ENCODE measurements around the gene ME2. TPM values are rescaled to one million over a fixed set of nuclear protein-coding genes. Genes with fewer than 3 reads are reported as not detected.

Gene ME2
- total and polyA plus RNA-seq, 9 of the 15 experiments (the other 6 are each of a cell fraction or from before 2014, with no cell fraction given), result 12.3 to 54.4 (median 36.2) TPM

DNA sequence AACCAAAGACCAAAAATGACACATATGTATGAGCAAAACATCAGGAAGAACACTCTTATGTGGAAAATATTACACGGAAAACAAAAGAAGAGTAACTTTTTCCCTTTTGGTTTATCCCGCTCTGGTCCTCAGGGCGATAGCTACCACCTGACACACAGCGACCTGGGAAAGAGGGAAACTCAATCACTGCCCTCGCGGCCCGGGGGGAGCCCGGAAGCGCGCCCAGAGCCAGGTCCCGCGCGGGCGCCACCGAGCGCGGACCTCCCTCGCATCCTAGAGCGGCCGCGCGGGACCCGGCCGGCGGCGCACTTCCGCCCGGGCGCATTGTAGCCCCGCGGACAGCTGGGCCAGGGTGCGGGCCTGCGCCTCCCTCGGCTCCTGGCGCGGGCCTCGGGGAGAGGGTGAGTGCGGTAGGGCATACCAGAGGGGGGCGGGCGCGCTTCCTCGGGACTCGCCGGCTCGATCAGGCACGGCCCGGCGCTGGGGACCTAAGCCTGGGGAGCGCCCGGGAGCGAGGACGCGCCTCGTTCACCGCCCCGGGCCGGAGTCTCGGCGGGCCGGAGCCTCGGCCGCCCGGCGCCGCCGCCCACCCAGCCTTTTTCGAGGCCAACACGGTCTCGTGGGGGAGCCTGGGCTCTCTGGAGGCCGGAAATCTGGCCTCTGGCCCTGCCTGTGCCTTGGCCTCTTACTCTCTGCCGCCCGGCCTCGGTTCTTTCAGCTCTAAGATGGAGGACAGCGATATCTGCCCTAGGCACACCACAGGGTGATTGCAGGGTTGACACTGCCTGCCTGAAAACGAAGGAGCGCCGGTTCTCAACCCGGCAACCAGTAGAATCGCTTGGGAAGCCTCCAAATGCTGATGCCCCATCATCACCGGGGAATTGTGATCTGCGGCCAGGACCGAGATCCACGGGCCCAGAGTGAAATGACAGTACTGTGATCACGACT is 89.1 kb downstream of the ME2 start, which contains the start of gene ELAC1:
ELAC1 (plus strand) TSS at position 327 of the 948 bp plus-strand sequence. CDS start 6,365 bp downstream, outside the sequence.
- Histone ChIP-seq H3K27ac (ENCODE audit: extremely low read depth, low read depth, low read length) (peak within 1 kb of the TSS; percentile 83), H3K4me2 (ENCODE audit: insufficient read depth, low read length) (peak within 1 kb of the TSS; percentile 82), H3K27me3 (ENCODE audit: control insufficient read depth in 2 of 2, insufficient read depth in 2 of 2, low read length in 2 of 2) (no peaks in the 10 kb centered on the region), H3K79me2 (ENCODE audit: control insufficient read depth, insufficient read depth, low read length) (peaks cover 16% of the 10 kb centered on the region), H3K9me1 (ENCODE audit: control insufficient read depth, insufficient read depth, low read length) (no peaks in the 10 kb centered on the region), H3K36me3 (ENCODE audit: control insufficient read depth, insufficient read depth, low read length) (no peaks in the 10 kb centered on the region), H3K4me3 (peak within 1 kb of the TSS; percentile 76), H3K4me1 (replicated peaks in 1 of 2; ENCODE audit: control insufficient read depth in 2 of 2, insufficient read depth in 2 of 2, low read length in 2 of 2) (peaks cover 9 to 12% of the 10 kb centered on the region in 2 experiments; a peak in 4 of 5 replicates), H4K20me1 (replicated peaks; ENCODE audit: control insufficient read depth, insufficient read depth, low read length) (no peaks in the 10 kb centered on the region), H3K9me3 (replicated peaks; ENCODE audit: control insufficient read depth, insufficient read depth, low read depth, low read length) (no peaks in the 10 kb centered on the region), H3K9ac (ENCODE audit: insufficient read depth in 1 of 2, low read depth in 2 of 2, low read length in 2 of 2) (peak within 1 kb of the TSS; percentile 83 to 96), H2AFZ (ENCODE audit: low read depth, low read length) (peak within 1 kb of the TSS; percentile 99)
- in situ Hi-C loops (cut with MboI), result no loop called here
- intact Hi-C loops (cut with micrococcal nuclease), result loop anchor here (5.0 kb wide), 1 partner anchor 146 kb away; the partner anchor contains the start of gene MRO
- ATAC-seq, result peak; percentile 96
- no TSS peak for BruUV-seq (replicated peaks)
- ChIA-PET CTCF (ENCODE audit: low intra/inter-chr PET ratio) (no interaction called here), POLR2A (interaction anchor here (0.6 to 1.6 kb wide), 5 partner anchors 12 to 72 kb away, joined by 3 to 5 read pairs (median 4); no protein-coding TSS in a partner anchor)
- under 1% methylated on average over 23 of the region's 84 CpGs for WGBS (ENCODE audit: insufficient coverage, low coverage, missing lambda C conversion rate)
- DNase-seq (ENCODE audit: extremely low read depth in 1 of 4, low spot score in 3 of 4), result peak; percentile 82 to 85 (median 82)
- no peak for FAIRE-seq
- TF ChIP-seq, protein P1, sequence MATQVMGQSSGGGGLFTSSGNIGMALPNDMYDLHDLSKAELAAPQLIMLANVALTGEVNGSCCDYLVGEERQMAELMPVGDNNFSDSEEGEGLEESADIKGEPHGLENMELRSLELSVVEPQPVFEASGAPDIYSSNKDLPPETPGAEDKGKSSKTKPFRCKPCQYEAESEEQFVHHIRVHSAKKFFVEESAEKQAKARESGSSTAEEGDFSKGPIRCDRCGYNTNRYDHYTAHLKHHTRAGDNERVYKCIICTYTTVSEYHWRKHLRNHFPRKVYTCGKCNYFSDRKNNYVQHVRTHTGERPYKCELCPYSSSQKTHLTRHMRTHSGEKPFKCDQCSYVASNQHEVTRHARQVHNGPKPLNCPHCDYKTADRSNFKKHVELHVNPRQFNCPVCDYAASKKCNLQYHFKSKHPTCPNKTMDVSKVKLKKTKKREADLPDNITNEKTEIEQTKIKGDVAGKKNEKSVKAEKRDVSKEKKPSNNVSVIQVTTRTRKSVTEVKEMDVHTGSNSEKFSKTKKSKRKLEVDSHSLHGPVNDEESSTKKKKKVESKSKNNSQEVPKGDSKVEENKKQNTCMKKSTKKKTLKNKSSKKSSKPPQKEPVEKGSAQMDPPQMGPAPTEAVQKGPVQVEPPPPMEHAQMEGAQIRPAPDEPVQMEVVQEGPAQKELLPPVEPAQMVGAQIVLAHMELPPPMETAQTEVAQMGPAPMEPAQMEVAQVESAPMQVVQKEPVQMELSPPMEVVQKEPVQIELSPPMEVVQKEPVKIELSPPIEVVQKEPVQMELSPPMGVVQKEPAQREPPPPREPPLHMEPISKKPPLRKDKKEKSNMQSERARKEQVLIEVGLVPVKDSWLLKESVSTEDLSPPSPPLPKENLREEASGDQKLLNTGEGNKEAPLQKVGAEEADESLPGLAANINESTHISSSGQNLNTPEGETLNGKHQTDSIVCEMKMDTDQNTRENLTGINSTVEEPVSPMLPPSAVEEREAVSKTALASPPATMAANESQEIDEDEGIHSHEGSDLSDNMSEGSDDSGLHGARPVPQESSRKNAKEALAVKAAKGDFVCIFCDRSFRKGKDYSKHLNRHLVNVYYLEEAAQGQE (IDR thresholded peaks at IDR 0.05; ENCODE audit: borderline replicate concordance), result peak; percentile 17; the same call in 1 of the 2 replicates
- TF ChIP-seq, protein P1 (CRISPR knock-in tag; IDR thresholded peaks at IDR 0.05; ENCODE audit: low read depth), result 0 out of 2 replicates have a peak, but pooled peaks have one; percentile 27
- TF ChIP-seq E2F3 (CRISPR knock-in tag; IDR thresholded peaks at IDR 0.05) (peak; percentile 39; the same call in 1 of the 2 replicates), PCBP1 (IDR thresholded peaks at IDR 0.05; ENCODE audit: low read depth, low read length, poor library complexity, severe bottlenecking) (peak; percentile 78), ELF2 (CRISPR knock-in tag; IDR thresholded peaks at IDR 0.05) (peak; percentile 92), POLR2AphosphoS5 (IDR thresholded peaks at IDR 0.05; ENCODE audit: control insufficient read depth, insufficient read depth, low read depth, low read length) (peak; percentile 72)
- TF ChIP-seq, protein P2, sequence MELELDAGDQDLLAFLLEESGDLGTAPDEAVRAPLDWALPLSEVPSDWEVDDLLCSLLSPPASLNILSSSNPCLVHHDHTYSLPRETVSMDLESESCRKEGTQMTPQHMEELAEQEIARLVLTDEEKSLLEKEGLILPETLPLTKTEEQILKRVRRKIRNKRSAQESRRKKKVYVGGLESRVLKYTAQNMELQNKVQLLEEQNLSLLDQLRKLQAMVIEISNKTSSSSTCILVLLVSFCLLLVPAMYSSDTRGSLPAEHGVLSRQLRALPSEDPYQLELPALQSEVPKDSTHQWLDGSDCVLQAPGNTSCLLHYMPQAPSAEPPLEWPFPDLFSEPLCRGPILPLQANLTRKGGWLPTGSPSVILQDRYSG (tag; conservative IDR thresholded peaks at IDR 0.05; ENCODE audit: low read depth), result no peak
- TF ChIP-seq, protein P3, sequence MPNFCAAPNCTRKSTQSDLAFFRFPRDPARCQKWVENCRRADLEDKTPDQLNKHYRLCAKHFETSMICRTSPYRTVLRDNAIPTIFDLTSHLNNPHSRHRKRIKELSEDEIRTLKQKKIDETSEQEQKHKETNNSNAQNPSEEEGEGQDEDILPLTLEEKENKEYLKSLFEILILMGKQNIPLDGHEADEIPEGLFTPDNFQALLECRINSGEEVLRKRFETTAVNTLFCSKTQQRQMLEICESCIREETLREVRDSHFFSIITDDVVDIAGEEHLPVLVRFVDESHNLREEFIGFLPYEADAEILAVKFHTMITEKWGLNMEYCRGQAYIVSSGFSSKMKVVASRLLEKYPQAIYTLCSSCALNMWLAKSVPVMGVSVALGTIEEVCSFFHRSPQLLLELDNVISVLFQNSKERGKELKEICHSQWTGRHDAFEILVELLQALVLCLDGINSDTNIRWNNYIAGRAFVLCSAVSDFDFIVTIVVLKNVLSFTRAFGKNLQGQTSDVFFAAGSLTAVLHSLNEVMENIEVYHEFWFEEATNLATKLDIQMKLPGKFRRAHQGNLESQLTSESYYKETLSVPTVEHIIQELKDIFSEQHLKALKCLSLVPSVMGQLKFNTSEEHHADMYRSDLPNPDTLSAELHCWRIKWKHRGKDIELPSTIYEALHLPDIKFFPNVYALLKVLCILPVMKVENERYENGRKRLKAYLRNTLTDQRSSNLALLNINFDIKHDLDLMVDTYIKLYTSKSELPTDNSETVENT (CRISPR knock-in tag; IDR thresholded peaks at IDR 0.05), result peak; percentile 99

Measured in K562 (cell line).